HepG2 (cell line): ENCODE results near the gene CCL16. TPM values are rescaled to one million over a fixed set of nuclear protein-coding genes. Genes with fewer than 3 reads are reported as not detected.

Experiments used
- ATAC-seq: fragments of 200-7000 bp; cut with Tn5 transposase; 3 replicates; pipeline ENCODE4 v1.9.1; 2020; ENCODE audit warnings: mild to moderate bottlenecking, moderate library complexity
- BruUV-seq: library from RNA; stranded (reverse); fragments of 400-500 nt; replicated peaks from 2 replicates; lab custom pipeline; 2021; lab: Mats Ljungman, UMichigan
- CTCF ChIA-PET: fragments of 300-600 bp; formaldehyde crosslinking; extraction: SDS; loops from one replicate; lab custom pipeline; 2021; ENCODE audit warnings: low total read pairs, inconsistent platforms, low intra/inter-chr PET ratio; lab: Yijun Ruan, JAX
- POLR2A ChIA-PET: fragments of 350-600 bp; sonication (Branson Sonifier 250); formaldehyde crosslinking; loops from one replicate; lab custom pipeline; 2020; ENCODE audit warnings: antibody characterized with exemption, inconsistent platforms; lab: Yijun Ruan, JAX
- DNase-seq: peaks from one replicate; pipeline ENCODE4 v3.0.0-alpha.2; 2015; ENCODE audit warnings: low spot score
- FAIRE-seq: peaks from 3 replicates; lab custom pipeline; 2011; peaks lifted over from hg19 to GRCh38; lab: Jason Lieb, UNC
- H2AFZ ChIP-seq: one replicate; pipeline ENCODE4 v1.6.1; 2011; ENCODE audit warnings: low read length, inconsistent platforms
- H3K27ac ChIP-seq: fragments of 300-600 bp; 3 replicates; pipeline ENCODE4 v1.8.0; 2011; ENCODE audit warnings: mixed run types, mild to moderate bottlenecking, mixed read lengths, low read length, inconsistent platforms; ENCODE audit not compliant: insufficient read depth; ENCODE audit errors: extremely low read length
- H3K27me3 ChIP-seq, 2 experiments: fragments of 200-600 bp in 1 of 2; 2 replicates in 1 of 2; 3 replicates in 1 of 2; pipeline versions ENCODE4 v1.6.0 to v1.8.0; 2011; ENCODE audit warnings: low read length in 2 of 2, mild to moderate bottlenecking in 2 of 2, moderate library complexity in 2 of 2, inconsistent platforms in 1 of 2; ENCODE audit not compliant: insufficient read depth in 2 of 2, control insufficient read depth in 1 of 2
- H3K36me3 ChIP-seq, 2 experiments: fragments of 200-600 bp in 1 of 2; replicated peaks in 1 of 2; 2 replicates in 1 of 2; 3 replicates in 1 of 2; pipeline versions ENCODE4 v1.5.1 to v1.8.0; 2011; ENCODE audit warnings: low read length in 2 of 2, inconsistent platforms in 1 of 2; ENCODE audit not compliant: insufficient read depth in 2 of 2, control insufficient read depth in 1 of 2
- H3K4me1 ChIP-seq: 2 replicates; pipeline ENCODE4 v1.5.1; 2012; ENCODE audit warnings: low read length, inconsistent platforms; ENCODE audit not compliant: insufficient read depth
- H3K4me2 ChIP-seq: 2 replicates; pipeline ENCODE4 v1.6.0; 2011; ENCODE audit warnings: low read depth, low read length, inconsistent platforms
- H3K4me3 ChIP-seq, 3 experiments: fragments of 200-600 bp in 1 of 3; sonication (generic), shearing (Covaris generic) in 1 of 3; replicated peaks in 1 of 3; 2 replicates each; pipeline ENCODE4 v1.5.1; 2011 to 2016; ENCODE audit warnings: low read length in 3 of 3, inconsistent platforms in 2 of 3, low read depth in 2 of 3, mild to moderate bottlenecking in 2 of 3, control low read depth in 1 of 3, mixed read lengths in 1 of 3; ENCODE audit not compliant: insufficient read depth in 1 of 3
- H3K79me2 ChIP-seq: one replicate; pipeline ENCODE4 v1.6.1; 2011; ENCODE audit warnings: low read length, inconsistent platforms; ENCODE audit not compliant: insufficient read depth
- H3K9ac ChIP-seq: 2 replicates; pipeline ENCODE4 v1.6.0; 2011; ENCODE audit warnings: mild to moderate bottlenecking, low read depth, low read length, inconsistent platforms; ENCODE audit not compliant: insufficient read depth
- H3K9me3 ChIP-seq: 2 replicates; pipeline ENCODE4 v1.5.1; 2012; ENCODE audit warnings: mild to moderate bottlenecking, low read length
- H4K20me1 ChIP-seq: 2 replicates; pipeline ENCODE4 v1.6.0; 2011; ENCODE audit warnings: inconsistent platforms, mild to moderate bottlenecking, low read length, moderate library complexity; ENCODE audit not compliant: insufficient read depth
- ATF3 ChIP-seq: sonication (generic); formaldehyde crosslinking; IDR thresholded peaks from 2 replicates; pipeline ENCODE4 v1.4.0; 2020; ENCODE audit warnings: missing genetic modification reagents
- CBX2 ChIP-seq, 2 experiments: fragments of 200-600 bp in 1 of 2; sonication (generic); formaldehyde crosslinking in 1 of 2; IDR thresholded peaks; 2 replicates each; pipeline versions ENCODE4 v1.7.0 to v1.8.1; 2018 to 2022; ENCODE audit warnings: low read depth in 2 of 2, low read length in 1 of 2, mild to moderate bottlenecking in 1 of 2, missing genetic modification reagents in 1 of 2
- CREB1 ChIP-seq, 2 experiments: fragments of 450-650 bp in 1 of 2; IDR thresholded peaks; 2 replicates each; pipeline ENCODE4 v1.6.1; 2016 to 2017; ENCODE audit warnings: control low read depth in 1 of 2, mild to moderate bottlenecking in 1 of 2, missing compliant biosample characterization in 1 of 2, missing genetic modification characterization in 1 of 2
- MIER2 ChIP-seq: IDR thresholded peaks from 2 replicates; pipeline ENCODE4 v1.6.1; 2016; ENCODE audit warnings: missing biosample characterization, missing genetic modification reagents
- MYNN ChIP-seq: sonication (generic); formaldehyde crosslinking; IDR thresholded peaks from 2 replicates; pipeline ENCODE4 v1.4.0; 2020; ENCODE audit warnings: mild to moderate bottlenecking, low read depth, missing genetic modification reagents
- PLRG1 ChIP-seq: fragments of 450-650 bp; conservative IDR thresholded peaks from 2 replicates; pipeline ENCODE4 v1.6.1; 2016
- RFXAP ChIP-seq: sonication (generic); formaldehyde crosslinking; IDR thresholded peaks from 2 replicates; pipeline ENCODE4 v1.4.0; 2020; ENCODE audit warnings: missing genetic modification reagents, borderline replicate concordance
- RXRB ChIP-seq: IDR thresholded peaks from 2 replicates; pipeline ENCODE4 v1.6.1; 2016; ENCODE audit warnings: borderline replicate concordance, missing genetic modification reagents, missing compliant biosample characterization
- SRY ChIP-seq: sonication (generic); formaldehyde crosslinking; IDR thresholded peaks from 2 replicates; pipeline ENCODE4 v1.8.0; 2022; ENCODE audit warnings: mild to moderate bottlenecking, missing genetic modification reagents
- ZNF430 ChIP-seq: sonication (generic); formaldehyde crosslinking; IDR thresholded peaks from 2 replicates; pipeline ENCODE4 v1.9.0; 2021; ENCODE audit warnings: mild to moderate bottlenecking, missing genetic modification reagents
- ZNF83 ChIP-seq: sonication (generic); formaldehyde crosslinking; IDR thresholded peaks from 2 replicates; pipeline ENCODE4 v1.4.0; 2020; ENCODE audit warnings: missing genetic modification reagents, mild to moderate bottlenecking, borderline replicate concordance
- in situ Hi-C: cut with HindIII; loops from 2 replicates; pipeline ENCODE4 v1.10.0; 2017; ENCODE audit warnings: low pct_unique_long_range_greater_than_20kb; ENCODE audit not compliant: extremely low pct_ligation_motif_present
- intact Hi-C: fragments of 100-400 bp; cut with micrococcal nuclease; formaldehyde crosslinking; loops from one replicate; pipeline ENCODE4 v1.10.0; 2022; ENCODE audit not compliant: unreplicated experiment
- polyA plus RNA-seq, 8 experiments: library from polyadenylated mRNA; depleted of rRNA in 3 of 8; stranded (reverse) in 7 of 8; unstranded in 1 of 8; fragments of >200 nt; fragmentation: Illumina TruSeq in 4 of 8; extraction: Trizol in 4 of 8; gene quantifications; 2 replicates each; pipeline versions ENCODE4 v1.2.1 to v1.2.3, GENCODE V29; 2011 to 2016; ENCODE audit warnings: low read depth in 4 of 8, missing spikeins in 1 of 8, mixed read lengths in 1 of 8; ENCODE audit not compliant: insufficient read depth in 1 of 8
- total RNA-seq, 5 experiments: library from RNA; depleted of rRNA; stranded (reverse); fragments of >200 nt; fragmentation: Illumina TruSeq; extraction: Trizol; gene quantifications; 2 replicates each; pipeline ENCODE4 v1.2.3, GENCODE V29; 2016; ENCODE audit warnings: low read depth in 1 of 5
- TF ChIP-seq, protein P1 (sequence below): sonication (generic); formaldehyde crosslinking; conservative IDR thresholded peaks from 2 replicates; pipeline ENCODE4 v1.5.0; 2020; ENCODE audit warnings: missing genetic modification reagents
- TF ChIP-seq, protein P2 (sequence below): sonication (generic); formaldehyde crosslinking; IDR thresholded peaks from 2 replicates; pipeline ENCODE4 v1.5.1; 2020; ENCODE audit warnings: missing genetic modification reagents, mild to moderate bottlenecking, borderline replicate concordance

Gene CCL16
- total and polyA plus RNA-seq, 2 of the 13 experiments (the other 11 are each of a cell fraction or from before 2014, with no cell fraction given): 2.0 to 14.7 TPM

GRCh38 chr17:35932586-35932985, 48.7 kb downstream of the CCL16 start:
- intact Hi-C loops: no loop called here
- no peaks in the 10 kb centered on the region for H3K9me3 ChIP-seq
- TF ChIP-seq MIER2 (CRISPR knock-in tag) (no peak), CBX2 (IDR thresholded peaks at IDR 0.05; ENCODE audit: low read depth, low read length) (no peak), CBX2 (CRISPR knock-in tag; IDR thresholded peaks at IDR 0.05; ENCODE audit: low read depth) (no peak), ATF3 (no peak), ZNF430 (no peak), SRY (no peak), MYNN (CRISPR knock-in tag) (no peak), RXRB (no peak), ZNF83 (CRISPR knock-in tag) (no peak), CREB1 (IDR thresholded peaks at IDR 0.05) (no peak), CREB1 (CRISPR knock-in tag; IDR thresholded peaks at IDR 0.05) (no peak), RFXAP (CRISPR knock-in tag) (no peak), PLRG1 (no peak)
- TF ChIP-seq, protein P1, sequence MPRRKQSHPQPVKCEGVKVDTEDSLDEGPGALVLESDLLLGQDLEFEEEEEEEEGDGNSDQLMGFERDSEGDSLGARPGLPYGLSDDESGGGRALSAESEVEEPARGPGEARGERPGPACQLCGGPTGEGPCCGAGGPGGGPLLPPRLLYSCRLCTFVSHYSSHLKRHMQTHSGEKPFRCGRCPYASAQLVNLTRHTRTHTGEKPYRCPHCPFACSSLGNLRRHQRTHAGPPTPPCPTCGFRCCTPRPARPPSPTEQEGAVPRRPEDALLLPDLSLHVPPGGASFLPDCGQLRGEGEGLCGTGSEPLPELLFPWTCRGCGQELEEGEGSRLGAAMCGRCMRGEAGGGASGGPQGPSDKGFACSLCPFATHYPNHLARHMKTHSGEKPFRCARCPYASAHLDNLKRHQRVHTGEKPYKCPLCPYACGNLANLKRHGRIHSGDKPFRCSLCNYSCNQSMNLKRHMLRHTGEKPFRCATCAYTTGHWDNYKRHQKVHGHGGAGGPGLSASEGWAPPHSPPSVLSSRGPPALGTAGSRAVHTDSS (CRISPR knock-in tag): no peak
- TF ChIP-seq, protein P2, sequence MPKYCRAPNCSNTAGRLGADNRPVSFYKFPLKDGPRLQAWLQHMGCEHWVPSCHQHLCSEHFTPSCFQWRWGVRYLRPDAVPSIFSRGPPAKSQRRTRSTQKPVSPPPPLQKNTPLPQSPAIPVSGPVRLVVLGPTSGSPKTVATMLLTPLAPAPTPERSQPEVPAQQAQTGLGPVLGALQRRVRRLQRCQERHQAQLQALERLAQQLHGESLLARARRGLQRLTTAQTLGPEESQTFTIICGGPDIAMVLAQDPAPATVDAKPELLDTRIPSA (CRISPR knock-in tag): no peak
- TF ChIP-seq, all 625 proteins: peak for 0
- H4K20me1 ChIP-seq: no peaks in the 10 kb centered on the region
- no peaks in the 10 kb centered on the region for H3K4me1 ChIP-seq
- no peak overlapping the region for H3K4me2 ChIP-seq
- FAIRE-seq (no peak), DNase-seq (no peak), ATAC-seq (no peak)
- H3K27me3 ChIP-seq: peaks cover 0 to 6% of the 10 kb centered on the region in 2 experiments; a peak in 1 of 5 replicates
- in situ Hi-C loops: no loop called here
- H3K4me3 ChIP-seq: no peak overlapping the region
- no TSS peak for BruUV-seq
- ChIA-PET POLR2A (no interaction called here), CTCF (no interaction called here)
- H3K9ac ChIP-seq: no peak overlapping the region
- no peaks in the 10 kb centered on the region for H3K36me3 ChIP-seq
- no peak overlapping the region for H3K27ac ChIP-seq
- H2AFZ ChIP-seq: no peak overlapping the region
- no peaks in the 10 kb centered on the region for H3K79me2 ChIP-seq
